ENCODE data around the gene IL36RN. TPM values are rescaled to one million over a fixed set of nuclear protein-coding genes. Genes with fewer than 3 reads are reported as not detected.

Gene IL36RN
- total and polyA plus RNA-seq, 9 donors, result not detected

GRCh38 chr2:113098041-113098440 lies 39.0 kb downstream of the IL36RN start:
- H3K36me3 ChIP-seq, result no peaks in the 10 kb centered on the region
- no peak overlapping the region for H3K4me3 ChIP-seq
- no peak for DNase-seq
- intact Hi-C loops (cut with DNase I), result no loop called here
- WGBS, 3 donors, result 83 to 88% (median 83%) methylated on average over 4 of the region's 4 CpGs
- TF ChIP-seq POLR2A (IDR thresholded peaks at IDR 0.05) (no peak), CTCF (IDR thresholded peaks at IDR 0.05) (no peak), EP300 (IDR thresholded peaks at IDR 0.05) (no peak)
- H3K9me3 ChIP-seq, result no peaks in the 10 kb centered on the region
- H3K27me3 ChIP-seq, result no peaks in the 10 kb centered on the region
- H3K4me1 ChIP-seq (ENCODE audit: insufficient read depth), result no peaks in the 10 kb centered on the region
- H3K27ac ChIP-seq, result no peak overlapping the region

- Histone ChIP-seq H3K4me3 (no peak overlapping the region), H3K27me3 (no peaks in the 10 kb centered on the region), H3K27ac (no peak overlapping the region), H3K9me3 (no peaks in the 10 kb centered on the region), H3K4me1 (ENCODE audit: insufficient read depth) (no peaks in the 10 kb centered on the region), H3K36me3 (no peaks in the 10 kb centered on the region)
- WGBS, 3 donors, result 85 to 90% (median 88%) methylated on average over 5 to 6 of the region's 6 CpGs
- no peak for TF ChIP-seq POLR2A (IDR thresholded peaks at IDR 0.05)
- TF ChIP-seq CTCF (IDR thresholded peaks at IDR 0.05), result no peak
- TF ChIP-seq EP300 (IDR thresholded peaks at IDR 0.05), result no peak
- intact Hi-C loops (cut with DNase I), result no loop called here
- DNase-seq, result no peak
These were observed 39.5 kb downstream of the IL36RN start for GRCh38 chr2:113098532-113098931.

GRCh38 chr2:113102133-113102532 lies 43.1 kb downstream of the IL36RN start:
- 60 to 94% (median 89%) methylated on average over 2 of the region's 2 CpGs for WGBS, 3 donors
- no peak for TF ChIP-seq POLR2A (IDR thresholded peaks at IDR 0.05)
- no peak for TF ChIP-seq CTCF (IDR thresholded peaks at IDR 0.05)
- no peak for TF ChIP-seq EP300 (IDR thresholded peaks at IDR 0.05)
- no peak for DNase-seq
- Histone ChIP-seq H3K27ac (no peak overlapping the region), H3K4me1 (ENCODE audit: insufficient read depth) (no peaks in the 10 kb centered on the region), H3K9me3 (no peaks in the 10 kb centered on the region), H3K4me3 (no peak overlapping the region), H3K36me3 (no peaks in the 10 kb centered on the region), H3K27me3 (no peaks in the 10 kb centered on the region)
- intact Hi-C loops (cut with DNase I), result no loop called here

GRCh38 chr2:113103277-113103676 lies 44.3 kb downstream of the IL36RN start:
- TF ChIP-seq EP300 (IDR thresholded peaks at IDR 0.05), result no peak
- no peak for TF ChIP-seq CTCF (IDR thresholded peaks at IDR 0.05)
- TF ChIP-seq POLR2A (IDR thresholded peaks at IDR 0.05), result no peak
- intact Hi-C loops (cut with DNase I), result no loop called here
- WGBS, 3 donors, result 86 to 92% (median 91%) methylated on average over 4 of the region's 4 CpGs

More at GRCh38 chr2:113103277-113103676, 44.3 kb downstream of the IL36RN start:
- Histone ChIP-seq H3K36me3 (no peaks in the 10 kb centered on the region), H3K9me3 (no peaks in the 10 kb centered on the region), H3K27ac (no peak overlapping the region), H3K4me3 (no peak overlapping the region), H3K4me1 (ENCODE audit: insufficient read depth) (no peaks in the 10 kb centered on the region), H3K27me3 (no peaks in the 10 kb centered on the region)
- DNase-seq, result no peak

All from ovary (tissue), 9 donors.